GM18873 (cell line): ENCODE data around the gene ZNF391.
"Not testable (repeated sequence)": the region's sequence is repeated elsewhere in the genome, so short reads cannot be mapped to it uniquely, and the experiment has no call there.

Experiments used
- ATAC-seq: cut with Tn5 transposase; IDR thresholded peaks from one replicate; pipeline ENCODE4 v1.9.1; 2021; ENCODE audit warnings: mild to moderate bottlenecking, moderate library complexity, moderate number of reproducible peaks; ENCODE audit not compliant: unreplicated experiment, low FRiP score

The ZNF391 gene

DNA sequence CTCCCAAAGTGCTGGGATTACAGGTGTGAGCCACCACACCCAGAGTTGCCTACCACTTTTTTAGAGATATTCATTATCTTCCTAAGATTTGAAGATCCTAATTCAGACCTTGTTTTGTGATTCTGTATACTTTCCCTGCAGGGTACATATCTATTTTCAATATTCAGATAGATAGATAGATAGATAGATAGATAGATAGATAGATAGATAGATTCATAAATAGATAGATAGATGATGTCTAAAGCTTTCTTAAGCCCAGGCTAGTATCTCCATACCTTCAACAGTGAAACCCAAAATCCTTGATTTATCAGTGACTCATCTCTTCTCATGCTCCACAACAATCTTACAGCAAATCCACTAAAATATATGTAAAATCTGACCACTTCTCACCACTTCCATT, 30.8 kb downstream of the ZNF391 start:
- no peak for ATAC-seq

DNA sequence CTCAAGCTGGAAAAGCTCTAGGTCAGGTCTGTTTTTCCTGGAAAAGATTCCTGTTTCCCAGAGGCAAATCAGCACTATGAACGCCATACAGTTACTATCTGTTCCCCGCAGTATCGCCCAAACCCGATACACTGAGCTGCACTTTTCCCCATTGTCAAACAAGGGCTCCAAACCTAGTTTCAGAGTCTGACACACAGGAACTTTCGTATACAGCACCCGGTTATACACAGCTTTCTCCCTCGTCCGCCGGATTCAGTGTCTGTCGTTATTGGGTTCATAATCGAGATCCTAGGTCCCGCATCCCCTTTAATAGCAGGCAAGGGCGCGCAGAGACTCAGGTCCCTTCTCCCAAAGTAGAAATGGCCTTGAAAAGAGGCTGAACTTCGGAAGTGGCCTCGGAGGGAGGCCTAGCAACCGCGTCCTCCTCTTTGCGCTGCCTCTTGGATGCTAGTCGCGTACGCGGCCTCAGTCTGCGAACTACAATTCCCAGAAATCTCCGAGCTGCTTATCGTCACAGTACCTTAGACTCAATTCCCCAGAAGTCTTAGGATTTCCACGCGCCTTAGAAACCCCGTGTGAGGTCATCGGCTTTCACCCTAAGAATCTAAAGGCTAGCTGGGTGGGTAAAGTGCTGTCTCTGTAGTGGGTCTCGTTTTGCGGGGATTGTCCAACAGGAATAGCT, 34.2 kb downstream of the ZNF391 start:
- no peak for ATAC-seq

DNA sequence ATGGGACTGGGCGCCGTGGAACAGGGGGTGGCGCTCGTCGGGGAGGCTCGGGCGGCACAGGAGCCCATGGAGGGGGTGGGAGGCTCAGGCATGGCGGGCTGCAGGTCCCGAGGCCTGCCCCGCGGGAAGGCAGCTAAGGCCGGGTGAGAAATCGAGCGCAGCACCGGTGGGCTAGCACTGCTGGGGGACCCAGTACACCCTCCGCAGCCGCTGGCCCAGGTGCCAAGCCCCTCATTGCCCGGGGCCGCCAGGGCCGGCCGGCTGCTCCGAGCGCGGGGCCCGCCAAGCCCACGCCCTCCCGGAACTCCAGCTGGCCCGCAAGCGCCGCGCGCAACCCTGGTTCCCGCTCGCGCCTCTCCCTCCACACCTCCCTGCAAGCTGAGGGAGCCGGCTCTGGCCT, 36.3 kb downstream of the ZNF391 start:
- ATAC-seq, result not testable (repeated sequence)

DNA sequence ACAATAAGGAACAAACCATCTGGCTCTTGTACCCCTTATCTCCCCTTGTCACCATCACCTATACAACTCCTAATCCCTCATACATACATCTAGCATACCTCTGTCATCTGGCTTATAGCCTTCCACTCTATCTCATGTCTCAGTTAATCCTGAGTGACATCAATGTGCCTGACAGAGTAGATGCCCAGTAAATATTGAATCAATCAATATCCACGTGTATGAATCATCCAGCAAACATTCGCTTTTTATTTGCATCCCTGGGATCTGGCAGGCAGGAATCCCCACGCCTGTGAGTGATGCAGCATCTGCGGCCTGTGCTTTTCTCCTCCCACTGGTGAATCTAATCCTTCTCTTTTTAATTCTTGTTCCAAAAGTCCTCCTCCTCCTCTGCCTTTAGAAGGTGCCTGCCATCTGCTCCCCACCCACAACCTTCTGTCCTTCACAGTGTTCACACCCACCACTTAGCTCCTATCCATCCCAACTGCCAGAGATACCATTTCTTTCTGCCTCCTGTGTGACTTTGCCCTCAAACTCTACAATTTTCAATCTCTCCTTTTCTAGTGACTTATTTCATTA, 37.6 kb downstream of the ZNF391 start:
- ATAC-seq, result no peak

DNA sequence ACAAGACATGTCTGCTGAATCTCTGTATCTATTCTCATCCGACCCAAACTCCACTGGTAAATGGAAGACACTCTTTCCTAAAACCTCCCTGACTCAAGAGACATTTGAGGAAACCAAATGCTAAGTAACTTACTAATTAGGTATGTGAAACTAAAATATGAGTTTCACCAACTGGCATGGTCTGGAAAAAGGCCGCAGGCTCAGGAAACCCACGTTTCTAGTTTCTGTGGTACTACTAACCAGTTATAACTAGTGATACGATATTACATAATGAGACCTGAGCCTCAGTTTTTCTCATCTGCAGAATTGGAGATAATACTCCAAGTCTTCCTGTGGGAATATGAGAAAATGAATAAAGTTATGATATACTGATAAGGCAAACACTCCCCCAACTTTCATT, 39.9 kb downstream of the ZNF391 start:
- no peak for ATAC-seq

DNA sequence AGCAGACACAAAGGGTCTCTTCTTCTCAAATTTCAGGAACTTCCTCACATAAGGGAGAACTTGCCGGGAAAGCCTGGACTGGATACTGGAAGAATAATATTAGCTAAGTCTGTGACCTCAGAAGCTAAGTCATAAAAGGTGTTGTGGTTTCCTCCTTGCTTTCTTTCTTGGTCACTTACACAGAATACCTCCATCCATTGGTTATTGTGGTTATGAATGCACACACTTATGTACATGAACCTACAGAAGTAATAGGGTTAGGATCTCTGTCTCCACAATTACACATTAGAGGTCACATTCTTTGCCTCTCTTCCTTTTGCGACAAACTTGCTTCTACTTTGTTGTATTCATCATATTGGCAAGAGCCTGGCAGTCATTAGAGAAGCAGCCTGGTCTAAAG, 40.4 kb downstream of the ZNF391 start:
- ATAC-seq, result no peak

DNA sequence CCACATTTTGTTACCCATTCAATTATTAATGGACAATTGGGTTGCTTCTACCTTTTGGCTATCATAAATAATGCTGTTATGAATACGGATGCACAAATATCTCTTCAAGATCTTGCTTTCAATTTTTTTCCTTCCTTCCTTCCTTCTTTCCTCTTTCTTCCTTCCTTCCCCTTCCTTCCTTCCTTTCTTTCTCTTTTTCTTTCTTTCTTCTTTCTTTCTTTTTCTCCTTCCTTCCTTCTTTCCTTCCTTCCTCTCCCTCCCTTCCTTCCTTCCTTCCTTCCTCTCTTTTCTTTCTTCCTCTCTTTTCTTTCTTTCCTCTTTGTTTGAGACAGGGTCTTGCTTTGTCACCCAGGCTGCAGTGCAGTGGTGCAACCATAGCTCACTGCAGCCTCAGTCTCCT, 45.2 kb downstream of the ZNF391 start:
- ATAC-seq, result no peak

DNA sequence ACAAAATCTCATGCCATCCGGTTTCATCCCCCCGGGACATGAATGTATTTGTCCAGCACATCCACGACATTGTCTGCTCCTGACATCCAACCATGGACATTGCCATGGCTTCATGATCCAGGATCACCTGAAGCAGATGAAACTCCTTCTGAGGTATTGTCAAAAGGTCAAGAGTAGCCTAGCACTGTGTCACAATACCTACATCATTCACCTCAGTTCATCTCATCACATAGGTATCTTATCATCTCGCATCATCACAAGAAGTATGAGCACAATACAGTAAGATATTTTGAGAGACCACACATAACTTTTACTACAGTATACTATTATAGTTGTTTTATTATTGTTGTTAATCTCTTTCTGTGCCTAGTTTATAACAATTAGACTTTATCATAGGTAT, 50.8 kb downstream of the ZNF391 start:
- no peak for ATAC-seq

DNA sequence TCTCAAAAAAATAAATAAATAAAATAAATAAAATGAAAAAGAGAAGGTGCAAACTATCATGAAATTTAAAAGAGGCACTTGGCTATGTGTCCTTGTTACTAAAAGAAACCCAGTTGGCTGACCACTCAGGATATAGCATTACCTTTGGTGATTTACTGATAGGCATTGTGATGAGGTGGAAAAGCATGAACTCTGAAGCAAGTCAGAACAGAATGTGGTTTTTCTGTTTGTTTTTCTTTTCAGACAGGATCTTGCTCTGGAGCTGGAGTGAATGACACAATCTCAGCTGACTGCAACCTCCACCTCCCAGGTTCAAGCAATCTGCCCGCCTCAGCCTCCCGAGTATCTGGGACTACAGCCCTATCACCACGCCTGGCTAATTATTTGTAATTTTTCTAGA, 52.4 kb downstream of the ZNF391 start:
- ATAC-seq, result no peak

DNA sequence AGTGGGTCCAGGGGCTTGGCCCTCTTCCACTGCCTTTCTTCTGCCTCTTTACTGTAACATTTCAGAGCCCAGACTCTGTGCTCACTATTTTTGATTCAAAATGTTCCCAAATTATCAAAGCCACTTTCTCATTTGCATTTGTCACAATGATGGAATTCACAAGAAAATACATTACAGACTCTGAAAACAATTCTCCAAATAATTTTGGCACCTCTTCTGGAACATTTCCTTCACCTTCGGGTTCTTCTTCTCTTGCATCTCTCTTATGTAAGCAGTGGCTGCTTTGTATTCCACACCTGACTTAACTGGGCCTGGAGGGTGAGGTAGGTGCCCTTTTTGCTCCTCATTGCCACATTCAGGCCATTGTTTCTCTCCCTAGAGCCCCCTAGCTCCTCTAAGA, 54.4 kb downstream of the ZNF391 start:
- ATAC-seq, result no peak

DNA sequence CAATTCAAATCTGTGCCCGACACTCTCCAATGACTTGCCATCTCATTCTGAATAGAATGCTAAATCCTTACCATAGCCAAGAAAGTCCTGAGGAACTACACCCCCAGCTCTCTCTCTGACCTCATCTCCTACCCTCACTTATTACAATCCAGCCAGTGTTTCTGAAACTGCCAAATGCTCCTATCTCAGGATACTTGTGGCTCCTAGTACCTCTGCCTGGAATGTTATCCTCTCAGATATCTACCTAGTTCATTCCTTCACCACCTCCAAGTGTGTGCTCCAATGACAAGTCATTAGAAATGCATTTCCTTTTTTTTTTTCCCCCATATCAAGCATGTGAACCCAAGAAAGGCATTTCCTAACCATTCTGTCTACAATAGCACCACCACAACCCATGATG, 59.9 kb downstream of the ZNF391 start:
- no peak for ATAC-seq

DNA sequence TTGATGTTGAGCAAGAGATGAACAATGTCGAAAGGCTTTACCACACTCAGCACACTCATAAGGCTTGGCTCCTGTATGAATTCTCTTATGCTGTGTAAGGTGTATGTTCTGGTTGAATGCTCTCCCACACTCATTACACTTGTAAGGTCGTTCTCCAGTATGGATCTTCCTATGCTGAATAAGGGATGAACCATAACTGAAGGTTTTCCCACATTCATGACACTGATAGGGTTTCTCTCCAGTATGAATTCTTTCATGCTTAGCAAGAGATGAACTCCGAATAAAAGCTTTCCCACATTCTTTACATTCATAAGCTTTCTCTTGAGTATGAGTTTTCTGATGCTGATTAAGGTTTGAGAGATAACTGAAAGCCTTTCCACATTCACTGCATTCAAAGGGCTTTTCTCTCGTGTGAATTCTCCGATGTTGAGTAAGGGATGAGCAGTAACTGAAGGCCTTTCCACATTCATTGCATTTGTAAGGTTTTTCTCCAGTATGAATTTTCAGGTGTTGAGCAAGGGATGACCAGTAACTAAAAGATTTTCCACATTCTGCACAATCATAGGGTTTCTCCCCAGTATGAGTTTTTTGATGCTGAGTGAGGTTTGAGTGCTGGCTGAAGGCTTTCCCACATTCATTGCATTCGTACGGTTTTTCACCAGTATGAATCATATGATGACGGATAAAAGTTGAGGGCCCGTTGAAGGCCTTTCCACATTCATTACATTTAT, 63.3 kb downstream of the ZNF391 start:
- ATAC-seq, result no peak

DNA sequence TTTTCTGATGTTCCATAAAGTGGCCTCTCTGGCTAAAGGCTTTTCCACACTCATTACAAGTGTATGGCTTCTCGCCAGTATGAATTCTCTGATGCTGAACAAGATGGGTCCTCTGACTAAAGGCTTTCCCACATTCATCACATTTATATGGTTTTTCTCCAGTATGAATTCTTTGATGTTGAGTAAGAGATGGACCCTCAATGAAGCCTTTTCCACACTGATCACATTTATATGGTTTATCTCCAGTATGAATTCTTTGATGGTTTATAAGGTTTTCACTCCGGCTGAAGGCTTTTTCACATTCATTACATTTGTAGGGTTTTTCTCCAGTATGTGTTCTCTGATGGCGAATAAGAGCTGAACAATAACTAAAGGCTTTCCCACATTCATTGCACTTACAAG, 63.9 kb downstream of the ZNF391 start:
- no peak for ATAC-seq
